ENCODE data around the gene AFG1L.
"Not testable (repeated sequence)": the region's sequence is repeated elsewhere in the genome, so short reads cannot be mapped to it uniquely, and the experiment has no call there.

Gene AFG1L

DNA sequence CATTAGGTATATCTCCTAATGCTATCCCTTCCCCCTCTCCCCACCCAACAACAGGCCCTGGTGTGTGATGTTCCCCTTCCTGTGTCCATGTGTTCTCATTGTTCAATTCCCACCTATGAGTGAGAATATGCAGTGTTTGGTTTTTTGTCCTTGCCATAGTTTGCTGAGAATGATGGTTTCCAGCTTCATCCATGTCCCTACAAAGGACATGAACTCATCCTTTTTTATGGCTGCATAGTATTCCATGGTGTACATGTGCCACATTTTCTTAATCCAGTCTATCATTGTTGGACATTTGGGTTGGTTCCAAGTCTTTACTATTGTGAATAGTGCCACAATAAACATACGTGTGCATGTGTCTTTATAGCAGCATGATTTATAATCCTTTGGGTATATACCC lies 154.9 kb downstream of the AFG1L start:
- not testable (repeated sequence) for DNase-seq (ENCODE audit: low read depth in 2 of 2, low spot score in 1 of 2)

DNA sequence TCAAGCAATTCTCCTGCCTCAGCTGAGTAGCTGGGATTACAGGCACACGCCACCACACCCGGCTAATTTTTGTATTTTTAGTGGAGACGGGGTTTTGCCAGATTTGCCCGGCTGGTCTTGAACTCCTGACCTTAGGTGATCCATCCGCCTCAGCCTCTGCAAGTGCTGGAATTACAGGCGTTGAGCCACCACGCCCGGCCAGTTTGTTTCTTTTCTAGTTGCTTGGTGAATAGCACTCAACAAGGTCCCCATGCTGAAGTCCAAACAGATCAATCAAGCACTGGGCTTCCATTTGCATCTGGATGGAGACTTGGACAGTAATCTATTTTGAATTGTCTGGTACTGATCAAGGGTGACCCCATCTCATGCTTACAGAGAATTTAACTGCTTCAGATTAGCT lies 157.0 kb downstream of the AFG1L start:
- no peak for DNase-seq (ENCODE audit: low read depth in 2 of 2, low spot score in 1 of 2)

DNA sequence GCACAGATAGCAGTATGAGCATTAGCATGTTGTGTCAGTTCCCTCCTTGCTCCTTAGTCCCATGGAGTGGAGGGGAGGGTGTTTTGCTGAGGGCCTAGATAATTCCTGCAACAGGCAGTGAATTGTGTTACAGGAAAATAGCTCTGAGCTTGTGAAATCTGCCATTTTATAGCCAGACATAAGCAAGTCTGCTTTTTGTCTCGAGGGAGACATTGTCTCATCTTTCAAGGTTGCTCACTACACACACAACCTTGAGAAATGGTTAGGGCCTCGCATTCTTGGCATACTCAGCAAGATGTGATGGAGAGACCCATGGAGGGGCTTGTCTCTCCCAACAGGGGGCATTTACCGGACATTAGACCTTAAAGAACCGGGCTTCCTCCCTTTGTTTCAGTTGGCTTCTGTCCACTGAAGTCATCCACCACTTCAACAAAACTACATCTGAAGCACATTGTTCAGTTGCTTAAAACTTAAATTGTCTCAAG lies 157.9 kb downstream of the AFG1L start:
- no peak for DNase-seq (ENCODE audit: low read depth in 2 of 2, low spot score in 1 of 2)

DNA sequence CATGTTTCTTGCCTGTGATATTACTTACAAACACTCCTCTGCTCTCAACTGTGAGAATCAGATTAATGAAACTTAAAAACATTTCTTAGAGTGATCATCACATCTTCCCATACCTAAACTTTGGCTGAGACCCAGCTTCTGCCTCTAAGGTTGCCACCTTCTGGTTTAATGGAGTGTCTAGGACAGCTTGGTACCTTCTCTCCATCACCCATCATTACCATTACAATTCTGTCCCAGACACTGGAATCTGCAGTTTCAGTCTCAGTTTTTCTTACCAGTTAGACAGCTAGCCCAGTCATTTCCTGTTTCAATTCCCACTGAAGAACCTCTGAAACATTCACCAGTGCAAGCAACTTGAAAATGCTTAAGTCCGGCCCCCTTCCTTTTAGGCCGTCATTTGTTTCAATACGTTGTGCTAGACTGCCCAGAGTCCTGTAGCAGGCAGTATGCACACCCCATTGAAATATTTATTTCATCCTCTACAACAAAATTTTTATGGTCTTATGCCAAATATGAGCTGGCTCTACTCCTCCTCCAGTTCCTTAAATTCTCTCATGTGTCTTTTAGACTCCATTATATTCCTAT lies 158.8 kb downstream of the AFG1L start:
- no peak for DNase-seq (ENCODE audit: low read depth in 2 of 2, low spot score in 1 of 2)

DNA sequence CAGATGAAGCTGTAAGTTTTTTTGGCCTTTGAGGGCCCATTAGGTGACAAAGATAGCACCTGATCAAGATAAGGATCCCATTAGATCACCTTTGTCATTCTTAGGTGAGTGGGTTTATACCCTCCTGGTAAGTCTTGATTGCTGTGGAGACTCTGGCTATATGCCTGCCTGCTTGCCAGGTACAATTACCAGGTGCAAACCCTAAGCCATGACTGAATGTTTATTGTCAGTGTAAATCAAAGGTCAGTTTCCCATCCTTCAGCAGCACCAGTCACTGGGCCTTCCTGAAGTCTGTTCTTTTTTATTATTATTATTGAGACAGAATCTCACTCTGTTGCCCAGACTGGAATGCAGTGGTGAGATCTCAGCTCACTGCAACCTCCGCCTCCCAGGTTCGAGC lies 159.5 kb downstream of the AFG1L start:
- no peak for DNase-seq (ENCODE audit: low read depth in 2 of 2, low spot score in 1 of 2)

DNA sequence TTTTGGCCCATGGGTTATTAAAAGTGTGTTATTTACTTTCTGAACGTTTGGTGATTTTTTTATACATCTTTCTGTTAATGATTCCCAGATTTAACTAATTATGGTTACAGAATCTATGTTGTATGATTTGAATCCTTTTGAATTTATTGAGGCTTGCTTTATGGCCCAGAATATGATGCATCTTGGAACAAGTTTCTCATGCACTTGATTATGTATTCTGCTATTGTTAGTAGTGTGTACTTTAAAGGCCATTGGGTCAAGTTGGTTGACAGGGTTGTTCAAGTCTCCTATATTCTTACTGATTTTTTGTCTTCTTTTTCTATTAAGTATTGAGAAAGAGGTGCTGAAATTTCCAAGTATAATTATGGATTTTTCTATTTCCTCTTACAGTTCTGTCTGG lies 160.8 kb downstream of the AFG1L start:
- DNase-seq (ENCODE audit: low read depth in 2 of 2, low spot score in 1 of 2) = no peak

DNA sequence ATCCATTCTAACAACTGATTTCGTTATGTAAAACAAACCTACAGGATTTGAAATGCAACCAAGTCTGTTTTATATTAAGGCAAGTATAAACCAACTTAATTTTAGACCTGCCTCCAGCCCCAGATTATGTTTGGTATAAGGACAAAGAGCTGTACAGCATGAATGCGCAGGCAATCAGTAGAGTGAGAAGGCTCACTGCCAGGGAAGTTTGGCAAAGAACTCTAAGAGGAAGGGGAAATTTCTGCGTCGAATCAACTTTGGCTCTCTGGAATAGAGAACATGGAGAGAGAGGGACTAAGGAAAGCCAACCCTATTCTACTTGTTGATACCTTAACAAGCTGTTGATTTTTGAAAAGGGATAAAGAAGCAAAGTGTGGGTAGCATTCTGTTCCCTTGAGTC lies 168.9 kb downstream of the AFG1L start:
- no peak for DNase-seq (ENCODE audit: low read depth in 2 of 2, low spot score in 1 of 2)

DNA sequence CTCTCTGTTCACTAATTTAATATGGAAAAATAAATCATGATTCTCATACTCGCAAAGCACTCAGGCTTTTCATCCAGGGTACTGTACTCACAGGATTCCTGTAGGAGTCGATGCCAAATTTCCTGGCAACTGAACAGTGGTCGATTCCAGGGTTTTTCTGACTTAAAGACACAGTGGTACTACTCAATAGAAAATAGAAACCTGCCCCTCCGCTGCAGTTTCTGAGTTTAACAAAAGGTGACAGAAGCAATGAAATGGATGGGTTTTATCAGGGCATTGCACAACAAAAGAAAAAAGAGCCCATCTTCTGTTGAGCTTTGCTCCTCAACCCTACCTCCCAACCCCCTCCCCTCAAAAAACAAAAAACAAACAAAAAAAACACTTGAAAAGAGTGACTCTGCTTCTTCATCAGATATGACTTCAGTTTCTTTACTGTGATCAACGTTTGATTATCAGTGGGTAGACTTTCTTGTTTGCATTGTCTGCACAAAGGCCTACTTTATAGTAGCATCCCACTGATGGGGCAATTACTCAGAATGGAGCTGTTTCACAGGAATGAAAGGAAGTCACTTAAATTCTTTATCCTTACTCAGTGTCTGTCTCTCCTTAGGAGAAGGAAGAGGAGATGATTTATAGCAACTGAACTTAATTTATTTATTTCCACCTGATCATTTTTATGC lies 169.7 kb downstream of the AFG1L start:
- DNase-seq (ENCODE audit: low read depth in 2 of 2, low spot score in 1 of 2) = no peak

DNA sequence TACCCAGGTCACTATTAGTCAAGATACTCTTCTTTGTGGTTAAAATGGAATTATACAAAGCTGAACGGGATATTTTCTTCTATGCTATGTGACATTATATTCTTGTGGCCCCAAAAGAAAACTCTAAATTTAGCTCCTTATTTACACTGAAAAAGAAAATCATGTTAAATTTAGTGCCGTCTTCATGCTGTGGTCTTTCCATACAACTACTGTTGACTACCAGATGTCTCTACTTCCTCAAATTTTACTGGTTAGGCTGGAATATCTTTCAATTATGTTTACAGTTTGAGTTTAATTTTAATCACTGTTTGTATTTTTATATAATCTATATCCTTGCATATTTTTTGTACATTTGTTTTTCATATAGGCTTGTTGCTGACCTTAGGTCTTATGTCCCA lies 170.2 kb downstream of the AFG1L start:
- DNase-seq (ENCODE audit: low read depth in 2 of 2, low spot score in 1 of 2) = no peak

DNA sequence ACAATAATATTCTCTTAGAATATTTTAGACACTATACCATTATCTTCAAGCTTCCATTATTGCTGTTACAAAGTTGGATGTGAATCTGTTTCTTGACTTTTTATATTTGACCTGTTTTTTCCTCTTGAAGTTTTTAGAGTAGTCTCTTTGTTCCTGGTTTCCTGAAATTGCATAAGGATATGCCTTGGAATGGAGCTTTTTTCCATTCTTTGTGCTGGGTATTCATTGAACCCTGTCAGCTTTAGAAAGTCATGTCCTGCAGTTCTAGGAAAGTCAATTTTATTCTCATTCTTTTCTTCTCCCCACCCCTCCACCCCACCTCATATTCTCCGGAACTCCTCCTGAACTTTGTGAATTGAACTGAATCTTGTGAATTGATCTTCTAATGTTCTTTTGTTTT lies 173.5 kb downstream of the AFG1L start:
- no peak for DNase-seq (ENCODE audit: low read depth in 2 of 2, low spot score in 1 of 2)

DNA sequence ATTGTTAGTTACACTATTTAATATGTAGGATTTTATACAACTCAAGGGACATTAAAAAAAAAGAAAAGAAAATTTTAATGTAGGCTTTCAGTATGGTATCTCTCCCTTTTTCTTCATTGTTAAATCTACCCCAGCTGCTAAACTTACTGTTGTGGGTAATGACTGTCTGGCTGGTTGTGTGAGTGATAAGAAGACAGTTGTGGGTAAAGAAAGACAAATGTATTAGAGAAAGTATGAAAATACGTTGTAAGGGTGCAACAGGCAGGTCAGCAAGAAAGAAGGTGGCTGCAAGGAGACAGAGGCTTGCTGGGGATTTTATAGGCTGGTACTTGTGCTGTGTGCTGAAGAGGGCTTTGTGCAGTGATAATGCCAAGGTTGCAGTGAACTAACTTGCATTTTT lies 174.5 kb downstream of the AFG1L start:
- DNase-seq (ENCODE audit: low read depth in 2 of 2, low spot score in 1 of 2) = no peak

DNA sequence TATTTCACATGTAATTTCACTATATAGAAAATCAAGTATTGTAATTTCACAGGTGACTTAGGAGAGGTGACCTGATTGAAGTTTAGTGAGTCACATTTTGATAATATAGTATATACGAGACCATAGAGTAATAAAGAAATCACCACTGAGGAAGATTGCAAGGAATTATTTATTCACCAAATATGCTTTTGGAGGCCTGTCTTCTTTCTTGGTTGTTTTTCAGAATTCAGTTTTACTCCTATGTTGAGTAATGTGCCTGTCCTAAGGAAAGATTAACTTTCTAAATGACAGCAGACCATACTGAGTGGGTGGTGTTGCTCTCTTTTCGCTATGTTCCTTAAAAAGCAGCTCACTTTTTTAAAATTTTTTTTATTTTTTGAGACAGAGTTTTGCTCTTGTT lies 178.3 kb downstream of the AFG1L start:
- no peak for DNase-seq (ENCODE audit: low read depth in 2 of 2, low spot score in 1 of 2)

DNA sequence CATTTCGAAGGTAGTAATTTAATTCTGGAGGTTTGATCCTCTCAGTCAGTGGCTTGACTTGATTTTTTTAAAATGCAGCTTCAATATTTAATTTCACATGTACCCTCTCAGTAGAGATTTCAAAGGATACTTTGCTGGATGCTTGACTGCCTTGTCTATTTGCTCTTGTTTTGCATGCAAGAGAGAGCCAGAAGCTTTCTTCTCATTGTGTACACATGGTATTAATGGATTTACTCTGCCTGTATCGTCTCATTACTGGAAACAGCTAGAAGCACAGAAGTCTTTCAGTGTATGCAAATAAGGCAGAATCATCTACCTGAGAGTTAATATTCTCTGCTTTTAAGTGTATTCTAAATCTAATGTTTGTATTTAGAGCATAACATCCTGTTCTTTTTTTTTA lies 181.5 kb downstream of the AFG1L start:
- no peak for DNase-seq (ENCODE audit: low read depth in 2 of 2, low spot score in 1 of 2)

DNA sequence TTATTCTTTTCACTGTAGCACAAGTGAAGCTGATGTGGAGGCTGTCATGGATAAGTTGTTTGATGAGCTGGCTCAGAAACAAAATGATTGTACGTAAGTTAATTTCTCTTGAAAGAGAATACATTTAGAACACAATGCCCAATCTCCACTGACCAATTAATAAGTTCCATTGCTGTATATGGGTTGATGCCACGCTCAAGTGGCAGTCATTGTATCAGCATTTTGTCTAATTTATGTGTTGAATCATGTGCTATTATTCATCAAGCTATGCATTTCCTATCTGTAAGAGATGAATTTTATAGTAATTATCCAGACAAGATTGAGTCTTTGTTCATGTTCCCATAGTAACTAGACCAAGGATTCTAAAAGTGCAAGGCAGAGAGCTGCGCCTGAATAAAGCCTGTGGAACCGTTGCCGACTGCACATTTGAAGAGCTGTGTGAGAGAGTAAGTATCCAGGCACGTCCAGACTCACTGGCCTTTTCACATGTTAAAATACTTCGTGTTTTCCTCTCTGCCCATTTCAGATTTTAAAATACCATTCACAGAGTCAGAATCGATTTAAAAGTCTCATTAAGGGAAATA lies 182.1 kb downstream of the AFG1L start:
- no peak for DNase-seq (ENCODE audit: low read depth in 2 of 2, low spot score in 1 of 2)

DNA sequence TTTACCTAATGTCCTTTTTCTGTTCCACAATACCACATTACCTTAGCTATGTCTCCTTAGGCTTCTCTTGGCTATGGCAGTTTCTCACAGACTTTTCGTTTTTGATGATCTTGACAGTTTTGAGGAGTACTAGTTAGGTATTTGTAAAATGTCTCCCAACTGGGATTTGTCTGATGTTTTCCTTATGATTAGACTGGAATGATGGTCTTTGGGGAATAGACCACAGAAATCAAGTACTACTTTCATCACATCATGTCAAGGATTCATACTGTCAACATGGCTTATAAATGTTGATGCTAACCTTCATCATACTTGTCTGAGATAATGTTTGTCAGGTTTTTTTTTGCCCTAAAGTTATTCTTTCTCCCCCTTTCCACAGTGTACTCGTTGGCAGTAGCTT lies 187.7 kb downstream of the AFG1L start:
- no peak for DNase-seq (ENCODE audit: low read depth in 2 of 2, low spot score in 1 of 2)

DNA sequence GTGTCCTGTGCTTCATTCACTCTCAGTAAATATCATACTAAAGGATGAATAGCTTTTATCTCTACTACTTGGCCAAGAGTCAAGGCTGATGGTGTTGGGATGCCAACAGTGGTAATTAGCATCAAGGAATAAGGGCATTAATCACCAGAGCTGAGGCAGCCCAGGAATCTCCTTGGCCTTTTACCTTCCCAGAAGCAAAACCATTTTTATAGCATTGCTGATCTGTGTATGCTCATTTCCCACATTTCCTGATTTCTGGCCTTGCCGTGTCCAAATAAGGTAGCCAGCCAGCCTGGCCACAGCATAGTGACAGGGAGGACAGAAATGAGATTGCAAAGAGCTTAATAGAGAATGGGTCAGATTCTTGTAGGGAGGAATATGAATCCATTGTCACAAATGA lies 189.2 kb downstream of the AFG1L start:
- DNase-seq (ENCODE audit: low read depth in 2 of 2, low spot score in 1 of 2) = no peak

DNA sequence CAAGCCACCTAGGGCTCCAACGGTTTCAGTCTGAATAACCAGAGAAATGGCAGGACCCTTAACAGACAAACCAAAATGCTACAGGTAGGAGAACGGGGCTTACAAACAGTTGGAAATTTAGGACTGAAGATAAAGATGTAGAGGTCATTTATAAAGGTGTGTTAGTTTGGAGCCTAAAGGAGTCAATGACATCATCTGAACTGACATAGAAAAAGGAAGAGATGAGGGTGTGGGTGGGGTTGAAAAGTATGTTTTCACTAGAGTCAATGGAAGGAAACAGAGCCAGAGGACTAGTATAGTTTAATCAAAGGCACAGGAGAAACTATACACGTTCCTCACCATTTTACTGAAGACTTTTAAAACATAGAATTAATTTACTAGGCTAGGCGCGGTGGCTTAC lies 194.8 kb downstream of the AFG1L start:
- DNase-seq (ENCODE audit: low read depth in 2 of 2, low spot score in 1 of 2) = no peak

DNA sequence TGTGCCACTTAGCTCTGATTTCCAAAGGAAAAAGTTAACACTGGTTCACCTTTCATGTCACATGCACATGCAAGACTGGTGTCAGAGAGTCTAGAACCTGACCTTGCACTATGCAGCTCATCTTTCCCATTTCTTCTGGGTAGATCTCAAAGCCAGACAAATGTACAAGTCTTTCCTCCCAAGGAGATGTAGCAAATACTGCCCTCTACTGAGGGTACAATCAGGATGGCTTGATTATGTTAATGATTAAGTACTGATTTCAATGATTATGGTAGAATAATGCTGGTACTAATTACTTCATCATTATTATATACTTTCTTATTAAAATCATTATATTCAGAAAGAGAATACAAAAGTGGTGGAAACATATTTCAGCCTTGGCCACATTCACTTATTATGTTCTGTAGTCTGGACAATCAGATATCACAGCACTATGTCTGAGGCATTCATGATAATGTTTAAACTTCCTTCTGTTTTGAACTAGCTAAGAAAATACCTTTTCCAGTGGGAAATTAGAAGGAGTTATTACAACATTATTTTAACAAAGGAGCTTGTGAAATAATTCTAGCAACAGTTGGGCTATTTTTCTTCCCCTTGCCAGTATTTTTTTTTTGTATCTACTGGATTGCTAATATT lies 197.4 kb downstream of the AFG1L start:
- no peak for DNase-seq (ENCODE audit: low read depth in 2 of 2, low spot score in 1 of 2)

DNA sequence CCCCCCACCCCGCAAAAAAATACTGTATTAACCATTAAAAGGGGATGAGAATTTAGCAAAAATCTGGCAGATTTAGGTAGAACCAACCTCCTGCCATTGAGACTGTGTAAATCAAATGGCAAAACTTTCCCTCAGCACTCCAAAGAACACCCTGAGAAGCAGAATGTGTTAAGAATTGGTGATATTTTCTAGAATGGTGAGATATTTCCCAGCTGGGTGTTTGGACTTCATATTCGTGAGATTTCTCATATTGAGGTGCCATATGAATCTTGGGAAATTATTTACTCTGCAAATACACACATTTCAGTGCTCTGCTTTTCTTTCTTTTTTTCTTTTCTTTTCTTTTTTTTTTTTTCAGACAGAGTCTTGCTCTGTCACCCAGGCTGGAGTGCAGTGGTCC lies 199.6 kb downstream of the AFG1L start:
- no peak for DNase-seq (ENCODE audit: low read depth in 2 of 2, low spot score in 1 of 2)

DNA sequence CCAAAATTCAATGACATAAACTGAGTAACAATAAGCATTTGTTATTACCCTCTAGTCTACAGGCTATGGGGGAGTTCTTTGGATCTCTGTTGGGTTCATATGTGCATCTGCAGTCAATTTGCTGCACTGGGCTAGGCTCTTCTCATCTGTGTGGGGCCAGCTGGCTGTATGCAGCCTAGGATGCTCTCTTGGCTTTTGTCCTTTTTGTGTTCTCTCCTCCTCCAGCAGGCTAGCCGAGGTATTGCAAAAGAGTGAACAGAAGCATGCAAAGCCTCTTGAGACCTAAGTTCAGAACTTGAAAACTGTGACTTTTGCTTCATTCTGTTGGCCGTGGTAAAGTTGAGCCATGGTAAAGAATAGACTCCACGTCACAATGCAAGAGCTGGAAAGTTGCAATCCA lies 203.0 kb downstream of the AFG1L start:
- no peak for DNase-seq (ENCODE audit: low read depth in 2 of 2, low spot score in 1 of 2)

DNA sequence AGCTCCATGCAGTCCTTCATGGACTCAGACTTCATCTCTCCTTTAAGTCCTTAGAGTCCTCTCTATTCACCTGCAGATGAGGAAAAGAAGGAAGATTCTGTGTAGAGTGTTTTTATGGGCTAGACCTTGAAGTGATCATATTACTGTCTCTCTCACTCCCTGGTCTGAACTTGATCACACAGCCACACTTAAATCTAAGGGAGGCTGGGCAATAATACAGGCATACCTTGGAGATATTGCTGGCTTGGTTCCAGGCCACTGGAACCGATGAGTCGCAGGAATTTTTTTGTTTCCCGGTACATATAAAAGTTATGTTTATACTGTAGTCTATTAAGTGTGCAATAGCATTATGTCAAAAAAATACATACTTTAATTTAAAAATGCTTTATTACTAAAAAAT lies 206.7 kb downstream of the AFG1L start:
- no peak for DNase-seq (ENCODE audit: low read depth in 2 of 2, low spot score in 1 of 2)

DNA sequence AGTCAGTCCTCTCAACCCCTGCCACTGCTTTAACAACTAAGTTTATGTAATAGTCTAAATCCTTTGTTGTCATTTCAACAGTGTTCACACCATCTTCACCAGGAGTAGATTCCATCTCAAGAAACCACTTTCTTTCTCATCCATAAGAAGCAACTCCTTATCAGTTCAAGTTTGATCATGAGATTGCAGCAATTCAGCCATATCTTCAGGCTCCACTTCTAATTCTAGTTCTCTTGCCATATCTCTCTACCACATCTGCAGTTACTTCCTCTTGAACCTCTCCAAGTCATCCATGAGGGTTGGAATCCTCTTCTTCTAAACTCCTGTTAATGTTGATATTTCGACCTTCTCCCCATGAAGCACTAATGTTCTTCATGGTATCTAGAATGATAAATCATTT lies 208.0 kb downstream of the AFG1L start:
- no peak for DNase-seq (ENCODE audit: low read depth in 2 of 2, low spot score in 1 of 2)

All from stimulated activated CD8-positive, alpha-beta memory T cell treated with anti-CD3 and anti-CD28 coated beads, Interleukin-4, amount 100 ng/mL, for 4 hours (primary cell).